Thyroid gland (tissue), 4 donors: Measurements from ENCODE around the gene PCSK2. TPM values are rescaled to one million over a fixed set of nuclear protein-coding genes. Genes with fewer than 3 reads are reported as not detected.

Experiments used
- DNase-seq, 2 donors: peaks; one replicate each; pipeline ENCODE4 v3.0.0-alpha.2; 2019
- H3K27ac ChIP-seq, 3 donors: fragments of 200-600 bp; sonication (generic); 1 replicate in 2 of 3; 2 replicates in 1 of 3; pipeline ENCODE4 v1.5.1; 2016 to 2019; ENCODE audit warnings: mild to moderate bottlenecking in 1 of 3, moderate library complexity in 1 of 3
- H3K27me3 ChIP-seq: fragments of 200-600 bp; sonication (generic); one replicate; pipeline ENCODE4 v1.5.1; 2019
- H3K36me3 ChIP-seq, 2 donors: fragments of 200-600 bp; sonication (generic); one replicate each; pipeline ENCODE4 v1.5.1; 2016 to 2019
- H3K4me1 ChIP-seq, 2 donors: fragments of 200-600 bp; sonication (generic); one replicate each; pipeline ENCODE4 v1.5.1; 2017 to 2019
- H3K4me3 ChIP-seq, 3 donors: fragments of 200-600 bp; sonication (generic); replicated peaks in 1 of 3; 1 replicate in 2 of 3; 2 replicates in 1 of 3; pipeline ENCODE4 v1.5.1; 2016; ENCODE audit warnings: mild to moderate bottlenecking in 1 of 3
- H3K9me3 ChIP-seq: fragments of 200-600 bp; sonication (generic); one replicate; pipeline ENCODE4 v1.5.1; 2017
- CTCF ChIP-seq, 6 experiments: fragments of 200-600 bp in 3 of 6; fragments of 450-650 bp in 3 of 6; sonication (generic) in 3 of 6; IDR thresholded peaks; one replicate each; pipeline ENCODE4 v1.5.1; 2016 to 2019; ENCODE audit warnings: antibody characterized with exemption in 6 of 6, mild to moderate bottlenecking in 2 of 6, inconsistent platforms in 1 of 6, moderate library complexity in 1 of 6
- POLR2A ChIP-seq, 2 donors: fragments of 450-650 bp; IDR thresholded peaks; one replicate each; pipeline ENCODE4 v1.6.1; 2017; ENCODE audit warnings: antibody characterized with exemption in 2 of 2, mild to moderate bottlenecking in 2 of 2, moderate library complexity in 1 of 2
- WGBS, 2 donors: methylation state at CpG; one replicate each; pipeline ENCODE4 v1.1.5; 2017; 5-methylcytosine and 5-hydroxymethylcytosine counted together
- intact Hi-C: fragments of 100-400 bp; cut with DNase I; formaldehyde crosslinking; loops from one replicate; pipeline ENCODE4 v1.15.1; 2023
- total RNA-seq, 4 donors: library from RNA; depleted of rRNA; stranded (reverse); fragments of >200 nt; gene quantifications; one replicate each; pipeline ENCODE4 v1.2.3, GENCODE V29; 2016

PCSK2 gene
- total RNA-seq, 4 donors from 2014 or later: 43.2 to 242 (median 112) TPM

- no peak overlapping the region for H3K27ac ChIP-seq
- intact Hi-C loops: no loop called here
- no peak for TF ChIP-seq POLR2A (IDR thresholded peaks at IDR 0.05)
- TF ChIP-seq CTCF (IDR thresholded peaks at IDR 0.05): no peak
- 68 to 80% methylated on average over 4 of the region's 4 CpGs for WGBS, 2 donors
- no peaks in the 10 kb centered on the region for H3K27me3 ChIP-seq
- H3K36me3 ChIP-seq: no peaks in the 10 kb centered on the region
- H3K4me1 ChIP-seq: no peaks in the 10 kb centered on the region
- H3K4me3 ChIP-seq: no peak overlapping the region
- no peak for DNase-seq
- H3K9me3 ChIP-seq: no peaks in the 10 kb centered on the region
These were observed 154.0 kb downstream of the PCSK2 start for GRCh38 chr20:17380801-17381200.

- Histone ChIP-seq H3K27ac (no peak overlapping the region), H3K9me3 (no peaks in the 10 kb centered on the region), H3K4me3 (no peak overlapping the region), H3K4me1 (no peaks in the 10 kb centered on the region), H3K27me3 (no peaks in the 10 kb centered on the region), H3K36me3 (no peaks in the 10 kb centered on the region)
- intact Hi-C loops: no loop called here
- TF ChIP-seq CTCF (IDR thresholded peaks at IDR 0.05) (no peak), POLR2A (IDR thresholded peaks at IDR 0.05) (no peak)
- 86 to 91% methylated on average over 4 of the region's 4 CpGs for WGBS, 2 donors
- no peak for DNase-seq
These were observed 154.9 kb downstream of the PCSK2 start for GRCh38 chr20:17381724-17382123.

- no peaks in the 10 kb centered on the region for H3K36me3 ChIP-seq
- H3K4me1 ChIP-seq: no peaks in the 10 kb centered on the region
- intact Hi-C loops: no loop called here
- H3K4me3 ChIP-seq: no peak overlapping the region
- H3K9me3 ChIP-seq: no peaks in the 10 kb centered on the region
- TF ChIP-seq CTCF (IDR thresholded peaks at IDR 0.05): no peak
- TF ChIP-seq POLR2A (IDR thresholded peaks at IDR 0.05): no peak
- no peaks in the 10 kb centered on the region for H3K27me3 ChIP-seq
- no peak for DNase-seq
- H3K27ac ChIP-seq: no peak overlapping the region
These were observed 159.0 kb downstream of the PCSK2 start for GRCh38 chr20:17385798-17386197.

GRCh38 chr20:17390655-17391054, 163.8 kb downstream of the PCSK2 start:
- intact Hi-C loops: no loop called here
- H3K27ac ChIP-seq: no peak overlapping the region
- 84 to 90% methylated on average over 5 of the region's 5 CpGs for WGBS, 2 donors
- TF ChIP-seq CTCF (IDR thresholded peaks at IDR 0.05) (no peak), POLR2A (IDR thresholded peaks at IDR 0.05) (no peak)
- H3K36me3 ChIP-seq: no peaks in the 10 kb centered on the region
- no peaks in the 10 kb centered on the region for H3K4me1 ChIP-seq
- no peak overlapping the region for H3K4me3 ChIP-seq
- H3K9me3 ChIP-seq: no peaks in the 10 kb centered on the region
- DNase-seq: no peak
- H3K27me3 ChIP-seq: no peaks in the 10 kb centered on the region

- H3K27me3 ChIP-seq: no peaks in the 10 kb centered on the region
- H3K4me1 ChIP-seq: no peaks in the 10 kb centered on the region
- no peak overlapping the region for H3K27ac ChIP-seq
- H3K36me3 ChIP-seq: no peaks in the 10 kb centered on the region
- intact Hi-C loops: no loop called here
- no peaks in the 10 kb centered on the region for H3K9me3 ChIP-seq
- 81 to 93% methylated on average over 2 of the region's 2 CpGs for WGBS, 2 donors
- DNase-seq: no peak
- no peak overlapping the region for H3K4me3 ChIP-seq
- TF ChIP-seq POLR2A (IDR thresholded peaks at IDR 0.05) (no peak), CTCF (IDR thresholded peaks at IDR 0.05) (no peak)
These were observed 164.4 kb downstream of the PCSK2 start for GRCh38 chr20:17391127-17391771.
